Lower leg skin (tissue), 3 donors: Measurements from ENCODE around the gene IRS1.

Experiments used
- POLR2A ChIP-seq, 2 donors: fragments of 450-650 bp; IDR thresholded peaks; one replicate each; pipeline ENCODE4 v1.6.1; 2016 to 2017; ENCODE audit warnings: antibody characterized with exemption in 2 of 2, mild to moderate bottlenecking in 1 of 2, moderate library complexity in 1 of 2
- TF ChIP-seq, protein P1 (sequence below), 3 donors: fragments of 450-650 bp; IDR thresholded peaks; one replicate each; pipeline ENCODE4 v1.5.1; 2016; ENCODE audit warnings: antibody characterized with exemption in 3 of 3, mild to moderate bottlenecking in 3 of 3, moderate library complexity in 2 of 3

DNA sequence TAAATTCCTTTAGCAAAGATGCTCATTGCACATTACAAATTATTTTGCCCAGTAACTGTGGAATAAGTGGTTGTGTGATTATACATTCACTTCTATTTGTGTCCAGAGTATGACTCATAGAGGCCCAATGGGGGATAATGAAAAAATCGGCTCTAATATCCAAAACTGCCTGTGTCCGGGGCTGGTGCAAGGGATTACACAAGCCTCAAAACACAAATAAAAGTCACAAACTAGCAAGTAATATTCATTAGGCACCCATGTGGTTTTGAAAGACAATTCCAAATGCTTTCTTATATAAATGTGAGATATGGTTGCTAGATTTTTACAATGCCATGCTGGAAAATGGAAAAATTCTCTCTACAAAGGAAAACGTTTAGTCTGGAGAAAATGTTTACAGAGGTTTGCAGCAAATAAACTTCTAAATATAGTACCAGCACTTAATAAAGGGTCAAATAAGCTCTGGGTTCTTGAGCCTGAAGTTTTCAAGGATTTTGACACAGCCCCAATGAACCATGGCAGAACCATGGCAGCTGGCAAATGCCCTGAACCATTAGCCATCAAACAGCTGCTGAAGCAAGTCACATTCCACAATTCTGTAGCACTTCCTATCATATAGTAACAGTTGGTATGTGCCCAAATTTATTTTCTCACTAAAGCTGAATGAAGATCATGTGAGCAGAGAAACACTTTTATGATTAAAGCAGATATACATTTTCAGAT is 40.5 kb downstream of the IRS1 start:
- TF ChIP-seq, protein P1, sequence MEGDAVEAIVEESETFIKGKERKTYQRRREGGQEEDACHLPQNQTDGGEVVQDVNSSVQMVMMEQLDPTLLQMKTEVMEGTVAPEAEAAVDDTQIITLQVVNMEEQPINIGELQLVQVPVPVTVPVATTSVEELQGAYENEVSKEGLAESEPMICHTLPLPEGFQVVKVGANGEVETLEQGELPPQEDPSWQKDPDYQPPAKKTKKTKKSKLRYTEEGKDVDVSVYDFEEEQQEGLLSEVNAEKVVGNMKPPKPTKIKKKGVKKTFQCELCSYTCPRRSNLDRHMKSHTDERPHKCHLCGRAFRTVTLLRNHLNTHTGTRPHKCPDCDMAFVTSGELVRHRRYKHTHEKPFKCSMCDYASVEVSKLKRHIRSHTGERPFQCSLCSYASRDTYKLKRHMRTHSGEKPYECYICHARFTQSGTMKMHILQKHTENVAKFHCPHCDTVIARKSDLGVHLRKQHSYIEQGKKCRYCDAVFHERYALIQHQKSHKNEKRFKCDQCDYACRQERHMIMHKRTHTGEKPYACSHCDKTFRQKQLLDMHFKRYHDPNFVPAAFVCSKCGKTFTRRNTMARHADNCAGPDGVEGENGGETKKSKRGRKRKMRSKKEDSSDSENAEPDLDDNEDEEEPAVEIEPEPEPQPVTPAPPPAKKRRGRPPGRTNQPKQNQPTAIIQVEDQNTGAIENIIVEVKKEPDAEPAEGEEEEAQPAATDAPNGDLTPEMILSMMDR (IDR thresholded peaks at IDR 0.05), result no peak
- TF ChIP-seq POLR2A (IDR thresholded peaks at IDR 0.05), result no peak
